OCI-LY7 (cell line): ENCODE results near the gene IHH.

Experiments used
- EZH2phosphoT487 ChIP-seq: fragments of 200-600 bp; sonication (generic); IDR thresholded peaks from 2 replicates; pipeline ENCODE4 v1.6.1; 2018; ENCODE audit warnings: low read depth, borderline replicate concordance, mild to moderate bottlenecking, mixed run types, antibody characterized with exemption, low read length, moderate library complexity, mixed read lengths
- TF ChIP-seq, protein P1 (sequence below): fragments of 200-600 bp; sonication (generic); conservative IDR thresholded peaks from 2 replicates; pipeline ENCODE4 v1.5.1; 2014; ENCODE audit warnings: mild to moderate bottlenecking, antibody characterized with exemption, low read length, moderate library complexity, mixed read lengths

- TF ChIP-seq, protein P1, sequence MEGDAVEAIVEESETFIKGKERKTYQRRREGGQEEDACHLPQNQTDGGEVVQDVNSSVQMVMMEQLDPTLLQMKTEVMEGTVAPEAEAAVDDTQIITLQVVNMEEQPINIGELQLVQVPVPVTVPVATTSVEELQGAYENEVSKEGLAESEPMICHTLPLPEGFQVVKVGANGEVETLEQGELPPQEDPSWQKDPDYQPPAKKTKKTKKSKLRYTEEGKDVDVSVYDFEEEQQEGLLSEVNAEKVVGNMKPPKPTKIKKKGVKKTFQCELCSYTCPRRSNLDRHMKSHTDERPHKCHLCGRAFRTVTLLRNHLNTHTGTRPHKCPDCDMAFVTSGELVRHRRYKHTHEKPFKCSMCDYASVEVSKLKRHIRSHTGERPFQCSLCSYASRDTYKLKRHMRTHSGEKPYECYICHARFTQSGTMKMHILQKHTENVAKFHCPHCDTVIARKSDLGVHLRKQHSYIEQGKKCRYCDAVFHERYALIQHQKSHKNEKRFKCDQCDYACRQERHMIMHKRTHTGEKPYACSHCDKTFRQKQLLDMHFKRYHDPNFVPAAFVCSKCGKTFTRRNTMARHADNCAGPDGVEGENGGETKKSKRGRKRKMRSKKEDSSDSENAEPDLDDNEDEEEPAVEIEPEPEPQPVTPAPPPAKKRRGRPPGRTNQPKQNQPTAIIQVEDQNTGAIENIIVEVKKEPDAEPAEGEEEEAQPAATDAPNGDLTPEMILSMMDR = no peak
- TF ChIP-seq EZH2phosphoT487 = no peak
Observed at GRCh38 chr2:219062081-219062480, 1.4 kb upstream of the IHH start.
